KBM-7 (cell line): ENCODE data around the gene SLC26A2.

ENCODE experiments used
- DNase-seq: peaks from one replicate; pipeline ENCODE4 v3.0.0-alpha.2; 2015
- in situ Hi-C: fragments of 300-500 bp; cut with MboI; formaldehyde crosslinking; loops from 2 replicates; pipeline ENCODE4 v1.14.3; 2020; ENCODE audit warnings: low sequenced_read_pairs, low pct_unique_long_range_greater_than_20kb, mixed read lengths

The SLC26A2 gene

DNA sequence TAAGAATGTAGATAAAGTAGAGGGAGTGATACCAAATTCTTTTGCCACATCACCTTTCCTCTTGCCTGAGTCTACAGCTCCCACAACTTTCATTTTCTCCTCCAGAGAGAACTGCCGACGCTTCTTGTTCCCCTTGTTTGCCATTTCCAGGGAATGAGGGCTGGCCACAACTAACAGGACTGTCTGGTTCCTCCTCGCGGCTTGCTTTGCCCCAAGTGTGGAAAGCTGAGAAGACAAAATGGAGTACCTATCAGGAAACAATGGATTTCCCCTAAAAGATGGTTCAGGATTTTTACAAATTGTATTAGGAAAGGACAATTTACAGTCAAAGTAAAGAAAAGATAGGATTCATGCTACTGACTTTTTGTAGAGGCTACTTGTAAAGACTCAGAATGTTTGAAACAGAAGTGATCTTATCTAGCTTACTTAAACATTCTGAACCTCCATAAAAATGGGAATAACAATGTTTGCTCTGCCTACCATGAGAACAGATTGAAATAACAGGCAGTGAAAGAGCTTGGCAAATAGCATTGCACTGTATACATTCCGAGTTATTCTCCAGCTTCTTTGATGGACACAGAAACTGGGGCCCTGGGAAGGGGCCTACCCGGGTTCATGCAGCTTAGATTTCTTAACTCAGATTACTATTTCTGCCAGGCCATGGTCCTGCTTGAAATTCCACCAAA is 35.8 kb downstream of the SLC26A2 start:
- no peak for DNase-seq
- in situ Hi-C loops: loop anchor here (10.0 kb wide), 1 partner anchor 362 kb away; no protein-coding TSS in a partner anchor

DNA sequence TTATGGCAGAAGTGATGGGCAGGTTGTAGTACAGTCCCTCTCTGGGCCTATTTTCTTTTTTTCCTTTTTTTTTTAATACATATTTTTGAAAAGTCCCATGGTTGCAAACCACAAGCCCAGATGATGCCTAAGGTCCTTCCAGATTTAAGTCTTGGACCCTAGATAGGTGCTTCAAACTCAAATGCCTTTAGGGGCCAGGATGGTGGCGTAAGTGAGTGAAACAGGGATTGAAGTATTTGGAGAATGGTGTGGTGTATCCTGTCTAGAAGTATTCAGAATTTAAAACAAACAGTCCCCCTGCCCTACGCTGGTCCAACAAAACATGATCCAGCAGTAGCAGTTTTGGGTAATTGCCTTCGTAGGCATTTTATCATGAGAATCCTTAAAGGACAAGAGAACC is 37.7 kb downstream of the SLC26A2 start:
- DNase-seq: no peak
- in situ Hi-C loops: loop anchor here (10.0 kb wide), 1 partner anchor 363 kb away; no protein-coding TSS in a partner anchor

DNA sequence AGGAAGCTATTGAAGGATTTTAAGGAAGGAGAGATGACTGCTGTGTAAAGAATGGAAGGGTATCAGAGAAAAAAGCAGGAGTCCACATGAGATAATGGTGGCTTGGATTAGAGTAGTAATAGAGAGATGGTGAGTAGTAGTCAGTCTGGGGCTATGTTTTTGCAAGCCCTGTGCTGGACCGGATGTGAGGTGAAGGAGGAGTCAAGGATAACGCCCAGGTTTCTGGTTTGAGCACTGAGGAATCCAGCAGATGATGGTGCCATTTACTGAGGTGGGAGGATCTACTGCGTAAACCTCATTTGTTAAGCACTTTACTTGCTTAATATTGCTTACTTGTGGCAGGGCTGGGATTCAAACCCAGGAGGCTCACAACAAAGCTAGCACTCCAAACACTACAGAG is 38.8 kb downstream of the SLC26A2 start:
- in situ Hi-C loops: loop anchor here (10.0 kb wide), 1 partner anchor 365 kb away; no protein-coding TSS in a partner anchor
- DNase-seq: no peak

DNA sequence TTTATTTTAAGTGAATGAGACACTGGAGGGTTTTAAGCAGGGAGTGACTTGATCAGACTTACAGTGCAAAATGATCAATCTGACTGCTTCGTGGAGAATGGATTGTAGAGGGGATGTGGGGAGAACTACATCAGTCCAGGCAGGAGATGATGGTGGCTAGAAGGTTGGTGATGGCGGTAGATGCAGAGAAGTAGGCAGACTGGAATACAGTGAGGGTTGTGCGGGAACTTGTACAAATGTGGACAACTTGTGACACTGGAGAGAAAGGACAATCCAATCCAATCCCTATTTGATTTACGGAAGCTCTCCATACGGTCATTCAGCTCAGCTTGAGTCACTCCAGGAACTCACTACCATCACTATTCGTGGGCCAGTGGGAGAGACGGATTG is 39.3 kb downstream of the SLC26A2 start:
- in situ Hi-C loops: loop anchor here (10.0 kb wide), 1 partner anchor 365 kb away; no protein-coding TSS in a partner anchor

DNA sequence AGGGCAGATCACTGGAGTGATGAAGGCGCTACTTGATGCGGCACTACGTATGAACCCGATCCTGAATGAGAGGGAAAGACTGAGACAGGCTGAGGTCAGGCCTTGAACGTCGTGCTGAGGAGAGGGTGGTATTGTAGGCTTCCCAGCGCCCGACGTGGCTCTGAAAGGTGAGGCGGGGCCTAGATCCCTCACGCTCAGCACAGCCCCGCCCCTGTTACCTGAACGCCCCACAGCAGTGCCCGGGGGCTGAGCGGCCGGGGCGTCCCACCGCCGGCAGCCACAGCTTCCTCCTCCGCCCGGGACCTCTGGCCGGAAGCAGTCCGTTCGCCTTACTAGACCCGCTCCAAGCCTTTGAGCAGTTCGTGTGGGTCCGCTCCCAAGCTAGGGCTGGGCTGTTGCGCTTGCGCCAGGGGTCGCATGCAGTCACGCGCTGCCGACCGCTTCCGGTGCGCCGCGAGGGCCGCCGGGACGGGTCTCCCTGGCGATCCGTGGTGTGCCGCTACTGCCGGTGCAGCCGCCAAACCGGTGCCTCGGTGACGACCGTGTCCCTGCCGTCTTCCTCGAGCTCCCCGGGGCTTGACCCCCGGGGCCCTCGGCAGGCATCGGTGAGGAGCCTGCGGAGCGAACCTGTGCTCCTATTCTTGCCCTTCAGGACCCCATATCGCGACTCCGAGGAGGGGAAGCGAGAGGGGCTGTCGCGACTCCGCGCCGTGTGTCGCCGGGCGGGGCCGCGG is 39.9 kb downstream of the SLC26A2 start, which contains the start of the genes HMGXB3 and TIGD6:
Gene HMGXB3, plus strand, starts transcription at position 484 of the 734 bp plus-strand sequence. CDS start 4,114 bp downstream, outside the sequence.
Gene TIGD6, minus strand, starts transcription at position 399 of the 734 bp plus-strand sequence. CDS start 4,306 bp downstream, outside the sequence.
- in situ Hi-C loops: no loop called here
- peak; percentile 96 for DNase-seq

More for the DNA sequence above, 39.3 kb downstream of the SLC26A2 start:
- no peak for DNase-seq

DNA sequence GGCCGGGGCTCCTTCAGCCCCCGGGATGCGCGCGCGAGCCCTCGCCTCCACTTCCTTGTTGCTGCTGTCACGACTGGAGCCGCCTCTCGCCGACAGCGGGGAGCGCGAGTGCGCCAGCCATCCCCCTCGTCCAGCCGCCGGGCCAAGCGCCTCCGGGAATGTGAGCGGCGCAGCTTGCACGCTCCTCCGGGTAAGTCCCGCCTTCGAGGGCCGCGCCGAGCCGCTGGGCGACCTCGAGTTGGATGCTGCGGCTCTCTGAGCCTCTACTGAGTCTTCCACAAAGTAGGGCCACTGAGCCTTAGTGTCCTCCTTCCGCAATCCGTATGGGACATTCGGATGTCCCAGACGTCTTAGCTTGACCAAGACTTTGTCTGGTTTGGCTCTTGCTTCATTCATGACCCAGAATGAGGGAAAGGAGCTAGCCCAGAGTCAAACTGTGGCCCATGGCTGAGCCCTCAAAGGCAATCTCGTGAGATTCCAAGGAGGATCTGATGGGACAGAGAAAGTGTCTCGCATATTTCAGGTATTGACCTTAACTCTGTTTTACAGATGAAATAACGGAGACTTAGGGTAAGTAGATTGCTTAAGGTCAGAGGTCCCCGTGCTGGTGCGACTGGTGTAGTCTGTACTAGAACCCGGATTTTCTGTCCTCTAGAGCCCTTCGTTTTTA is 40.6 kb downstream of the SLC26A2 start:
- DNase-seq: peak; percentile 39
- in situ Hi-C loops: no loop called here

DNA sequence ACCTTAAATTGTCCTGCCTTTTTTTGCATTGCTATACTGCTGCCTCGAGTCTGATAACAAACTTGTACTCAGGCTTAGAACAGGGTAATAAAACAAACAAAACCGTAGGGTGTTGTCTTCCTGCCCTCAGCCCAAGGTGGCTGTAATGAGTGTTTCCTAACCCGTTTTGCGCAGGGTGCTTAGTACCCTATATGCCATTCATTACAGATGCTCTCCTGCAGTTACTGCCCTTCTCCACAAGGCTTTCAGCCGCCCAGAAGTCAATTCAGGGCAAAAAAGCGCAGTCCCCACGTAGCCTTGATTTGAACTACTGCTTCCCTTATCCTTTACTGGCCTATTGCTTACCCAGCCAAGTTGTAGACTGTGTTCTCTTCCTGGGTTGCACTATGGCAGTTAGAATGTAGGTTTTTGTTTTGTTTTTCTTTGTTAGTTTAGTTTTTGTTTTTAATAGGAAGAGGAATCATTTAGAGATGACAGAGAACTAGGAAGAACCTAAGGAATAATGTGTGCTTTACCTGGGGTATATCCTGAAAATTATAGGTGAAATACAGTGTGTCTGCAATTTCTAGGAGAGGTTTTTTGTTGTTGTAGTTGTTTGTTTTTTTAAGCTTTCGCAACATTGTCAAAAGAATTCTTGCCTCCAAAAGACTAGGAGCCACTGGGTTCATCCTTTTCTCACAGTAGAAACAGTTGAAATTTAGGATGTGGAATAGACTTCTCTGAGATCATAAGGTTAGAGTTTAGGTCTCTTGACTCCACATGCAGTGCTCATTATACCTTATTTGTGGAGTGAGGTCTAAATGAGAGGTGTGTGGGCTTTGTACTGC is 41.3 kb downstream of the SLC26A2 start:
- DNase-seq: peak; percentile 87
- in situ Hi-C loops: no loop called here

DNA sequence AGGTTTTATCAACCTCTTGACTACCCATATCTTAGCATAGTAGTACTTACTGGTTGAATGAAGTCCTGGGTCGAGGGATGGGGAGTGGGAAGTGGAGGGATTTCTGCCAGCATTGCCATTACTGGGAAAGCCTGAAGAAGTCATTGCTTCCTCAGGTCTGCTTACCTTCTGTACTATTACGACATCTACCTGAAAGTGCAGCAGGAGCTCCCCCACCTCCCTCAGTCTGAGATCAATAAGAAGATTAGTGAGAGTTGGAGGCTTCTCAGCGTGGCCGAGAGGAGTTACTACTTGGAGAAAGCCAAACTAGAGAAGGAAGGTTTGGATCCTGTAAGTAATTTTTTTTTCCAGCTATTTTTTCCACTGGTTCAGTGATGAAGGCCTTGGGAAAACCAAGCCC is 45.8 kb downstream of the SLC26A2 start:
- no peak for DNase-seq
- in situ Hi-C loops: no loop called here

DNA sequence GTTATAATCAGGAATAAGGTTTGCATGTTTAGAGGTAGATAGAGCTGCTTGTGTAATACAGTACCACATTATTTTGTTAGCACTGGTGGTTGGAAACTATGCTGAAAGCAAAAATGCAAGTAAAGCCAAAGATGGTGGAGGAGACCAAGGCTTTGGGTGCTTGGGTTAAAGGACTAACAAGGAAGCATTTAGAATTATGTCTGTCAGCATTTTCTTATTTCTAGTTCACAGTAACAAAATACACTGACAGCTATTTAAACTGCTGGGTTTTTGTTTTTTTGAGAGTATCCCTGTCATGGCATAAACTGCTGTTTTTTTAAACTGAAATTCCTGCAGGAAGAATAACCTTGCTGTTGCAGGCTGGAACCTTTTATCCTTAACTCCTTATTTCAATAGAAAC is 46.5 kb downstream of the SLC26A2 start:
- DNase-seq: no peak
- in situ Hi-C loops: no loop called here

DNA sequence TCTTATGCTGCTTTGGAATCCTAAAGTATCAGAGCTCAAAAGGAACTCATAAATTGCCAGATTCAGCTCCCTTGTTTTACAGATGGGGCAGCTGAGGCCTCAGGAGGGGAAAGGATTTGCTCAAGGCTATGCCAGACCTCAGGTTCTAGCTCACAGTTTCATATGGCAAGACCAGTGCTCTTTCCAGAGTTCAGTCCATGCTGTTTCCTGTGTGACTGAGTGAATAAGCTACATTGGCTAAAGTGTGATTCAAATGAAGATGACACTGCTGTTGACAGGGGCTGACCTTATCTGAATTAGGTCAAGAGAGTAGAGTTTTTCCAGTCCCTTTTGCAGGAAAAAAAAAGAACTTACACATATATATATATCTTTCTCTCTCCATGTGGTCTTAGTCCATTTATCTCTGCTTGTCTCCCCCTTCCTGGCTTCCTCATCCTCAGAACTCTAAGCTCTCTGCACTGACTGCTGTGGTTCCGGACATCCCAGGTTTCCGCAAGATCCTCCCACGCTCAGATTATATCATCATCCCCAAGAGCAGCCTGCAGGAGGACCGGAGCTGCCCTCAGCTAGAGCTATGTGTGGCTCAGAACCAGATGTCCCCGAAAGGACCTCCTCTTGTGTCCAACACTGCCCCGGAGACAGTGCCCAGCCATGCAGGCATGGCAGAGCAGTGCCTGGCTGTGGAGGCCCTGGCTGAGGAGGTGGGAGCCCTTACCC is 49.3 kb downstream of the SLC26A2 start:
- in situ Hi-C loops: no loop called here
- DNase-seq: no peak

DNA sequence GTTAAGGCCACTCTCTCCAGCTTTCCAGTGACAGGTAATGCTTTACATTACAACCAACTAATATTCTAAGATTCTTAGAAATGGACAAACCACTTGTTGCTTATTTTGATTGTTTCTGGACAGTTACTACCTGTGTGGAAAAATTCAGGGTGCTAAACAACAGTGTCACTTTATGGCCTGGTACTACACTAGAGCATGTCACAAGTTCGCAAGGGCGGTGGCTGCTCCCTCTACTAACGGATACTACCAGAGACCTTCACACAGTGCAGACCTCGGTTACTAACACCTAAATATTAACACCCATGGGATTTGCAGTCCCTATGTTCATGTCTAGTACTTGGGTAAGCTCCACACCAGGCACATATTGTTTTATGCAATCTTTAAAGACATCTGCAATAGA is 53.4 kb downstream of the SLC26A2 start:
- in situ Hi-C loops: no loop called here
- no peak for DNase-seq

DNA sequence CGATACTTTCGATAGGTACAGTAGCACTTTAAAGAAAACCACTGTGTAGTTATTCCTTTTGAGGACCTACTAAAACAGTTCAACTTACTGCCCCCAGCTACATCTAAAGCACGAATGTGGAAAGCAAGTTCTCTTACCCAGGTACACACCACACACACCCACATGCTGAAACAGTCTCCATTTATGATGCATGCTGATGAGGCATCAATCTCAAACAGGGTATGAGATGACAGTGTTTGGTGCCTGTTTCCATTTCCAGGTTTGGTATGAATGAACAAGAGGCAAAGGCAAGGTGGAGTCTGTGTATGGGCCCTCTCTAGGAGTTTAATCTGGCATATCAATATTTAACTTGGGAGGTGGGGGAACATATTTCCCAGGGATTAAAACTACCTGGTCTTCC is 53.9 kb downstream of the SLC26A2 start:
- no peak for DNase-seq
- in situ Hi-C loops: no loop called here

DNA sequence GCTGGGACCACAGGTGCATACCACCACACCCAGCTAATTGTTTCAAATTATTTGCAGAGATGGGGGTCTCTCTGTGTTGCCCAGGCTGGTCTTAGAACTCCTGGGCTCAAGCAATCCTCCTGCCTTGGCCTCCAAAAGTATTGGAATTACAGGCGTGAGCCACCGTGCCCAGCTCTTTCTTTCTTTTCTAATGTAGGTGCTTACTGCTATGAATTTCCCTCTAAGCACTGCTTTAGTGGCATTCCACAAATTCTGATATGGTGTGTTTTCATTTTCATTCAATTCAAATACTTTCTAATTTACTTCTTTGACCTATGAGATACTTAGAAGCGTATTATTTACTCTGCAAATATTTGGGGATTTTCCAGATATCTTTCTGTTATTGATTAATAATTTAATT is 54.9 kb downstream of the SLC26A2 start:
- in situ Hi-C loops: no loop called here

DNA sequence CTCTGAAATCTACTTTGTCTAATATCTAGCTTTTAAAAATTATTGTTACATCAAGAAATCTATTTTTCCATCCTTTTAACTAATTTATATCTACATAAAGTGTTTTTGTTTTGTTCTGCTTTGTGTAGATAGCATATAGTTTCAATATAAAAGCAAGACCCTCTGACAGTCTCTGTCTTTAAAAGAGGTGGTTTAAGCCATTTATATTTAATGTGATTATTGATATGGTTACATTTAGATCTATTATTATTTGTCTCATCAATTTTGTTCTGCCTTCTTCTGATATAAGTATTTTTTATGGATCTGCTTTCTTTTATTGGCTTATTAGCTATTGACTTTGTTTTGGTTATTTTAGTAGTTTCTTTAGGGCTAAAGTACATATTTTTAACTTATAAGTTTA is 56.0 kb downstream of the SLC26A2 start:
- in situ Hi-C loops: no loop called here
- no peak for DNase-seq

More for the DNA sequence above, 54.9 kb downstream of the SLC26A2 start:
- no peak for DNase-seq

DNA sequence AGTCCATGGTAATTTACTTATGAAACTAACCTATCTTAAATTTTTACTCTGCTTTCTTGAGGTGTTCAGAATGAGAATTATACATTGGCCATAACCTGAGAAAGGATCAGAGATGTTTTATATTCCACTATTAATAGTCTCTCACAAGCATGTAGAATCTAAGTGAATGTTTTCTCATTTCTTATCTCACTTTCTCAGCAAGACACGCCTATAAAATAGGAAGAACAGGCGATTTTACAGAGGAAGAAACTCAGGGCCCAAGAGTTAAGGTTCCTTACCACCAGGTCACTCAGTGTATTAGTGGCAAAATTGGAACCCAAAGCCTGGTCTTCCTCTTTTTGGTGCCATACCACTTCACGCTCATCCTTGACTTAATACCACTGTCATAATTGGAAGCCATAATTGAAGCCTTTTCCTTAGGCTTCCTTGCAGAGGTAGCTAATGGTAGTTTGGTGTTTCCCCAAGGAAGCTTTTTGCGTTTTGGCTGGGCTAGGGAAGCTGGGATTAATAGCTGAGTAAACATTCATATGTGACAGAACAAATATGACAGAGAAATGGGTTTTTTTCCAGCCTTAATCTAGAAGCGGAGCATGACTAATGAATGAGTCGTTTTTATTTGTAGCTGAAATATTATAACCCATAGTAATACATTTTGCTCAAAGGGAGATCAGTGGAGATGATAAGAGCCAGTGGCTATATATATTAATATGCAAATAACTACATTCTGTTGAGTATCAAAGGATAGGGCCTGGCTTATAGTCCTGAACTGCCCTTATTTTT is 56.9 kb downstream of the SLC26A2 start:
- no peak for DNase-seq
- in situ Hi-C loops: no loop called here

DNA sequence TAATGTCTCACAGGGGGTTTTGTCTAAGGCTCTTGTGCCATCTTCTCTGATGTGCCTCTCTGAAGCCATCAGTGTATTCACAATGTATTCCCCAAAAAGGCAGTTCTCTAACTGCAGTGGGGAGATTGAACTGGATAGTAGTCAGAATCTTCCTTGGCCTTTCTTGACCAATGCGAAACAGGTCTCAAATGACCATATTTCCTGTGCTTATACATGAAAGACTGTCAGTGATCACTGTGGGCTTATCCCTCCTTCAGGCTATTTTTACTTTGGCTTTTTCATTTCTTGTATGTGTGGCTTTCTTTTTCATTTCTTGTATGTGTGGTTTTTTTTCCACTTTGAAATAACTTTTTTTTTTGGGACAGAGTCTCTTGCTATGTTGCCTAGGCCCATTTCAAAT is 59.7 kb downstream of the SLC26A2 start:
- DNase-seq: no peak
- in situ Hi-C loops: no loop called here

DNA sequence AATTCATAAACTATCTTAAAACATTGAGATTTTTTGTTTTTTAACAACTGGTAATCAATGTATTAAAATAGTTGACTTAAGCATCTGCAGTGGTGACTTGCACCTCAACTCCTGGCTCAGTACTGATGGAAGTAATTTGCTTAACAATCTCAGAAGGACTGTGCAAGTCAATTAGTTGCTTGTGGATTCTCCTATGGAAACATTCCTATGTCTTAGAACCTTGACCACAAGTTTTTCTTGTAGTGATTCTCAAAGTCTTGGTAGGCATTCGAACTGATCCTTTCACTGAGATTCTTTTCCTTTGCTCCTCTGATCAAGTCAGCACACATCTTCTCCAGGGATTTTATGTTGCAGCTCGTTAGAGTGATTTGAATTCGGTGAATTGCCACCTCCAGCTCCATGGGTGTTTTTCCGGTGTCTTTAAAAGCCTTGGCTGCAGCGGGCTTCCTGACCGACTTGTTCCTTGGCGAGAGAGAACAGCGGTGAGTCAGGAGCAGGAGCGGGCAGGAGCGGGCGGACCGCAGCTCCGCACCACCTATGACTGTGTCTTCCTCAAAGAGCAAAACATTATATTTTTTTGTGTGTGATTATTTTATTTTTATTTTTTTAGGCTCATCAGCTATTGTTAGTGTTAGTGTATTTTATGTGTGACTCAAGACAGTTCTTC is 61.1 kb downstream of the SLC26A2 start:
- DNase-seq: no peak
- in situ Hi-C loops: no loop called here
